ENCODE measurements around the gene NAPB.
A peak's percentile ranks its signal among the peaks of the same experiment; 100 is the strongest.
"Not testable (repeated sequence)": the region's sequence is repeated elsewhere in the genome, so short reads cannot be mapped to it uniquely, and the experiment has no call there.

Gene NAPB

DNA sequence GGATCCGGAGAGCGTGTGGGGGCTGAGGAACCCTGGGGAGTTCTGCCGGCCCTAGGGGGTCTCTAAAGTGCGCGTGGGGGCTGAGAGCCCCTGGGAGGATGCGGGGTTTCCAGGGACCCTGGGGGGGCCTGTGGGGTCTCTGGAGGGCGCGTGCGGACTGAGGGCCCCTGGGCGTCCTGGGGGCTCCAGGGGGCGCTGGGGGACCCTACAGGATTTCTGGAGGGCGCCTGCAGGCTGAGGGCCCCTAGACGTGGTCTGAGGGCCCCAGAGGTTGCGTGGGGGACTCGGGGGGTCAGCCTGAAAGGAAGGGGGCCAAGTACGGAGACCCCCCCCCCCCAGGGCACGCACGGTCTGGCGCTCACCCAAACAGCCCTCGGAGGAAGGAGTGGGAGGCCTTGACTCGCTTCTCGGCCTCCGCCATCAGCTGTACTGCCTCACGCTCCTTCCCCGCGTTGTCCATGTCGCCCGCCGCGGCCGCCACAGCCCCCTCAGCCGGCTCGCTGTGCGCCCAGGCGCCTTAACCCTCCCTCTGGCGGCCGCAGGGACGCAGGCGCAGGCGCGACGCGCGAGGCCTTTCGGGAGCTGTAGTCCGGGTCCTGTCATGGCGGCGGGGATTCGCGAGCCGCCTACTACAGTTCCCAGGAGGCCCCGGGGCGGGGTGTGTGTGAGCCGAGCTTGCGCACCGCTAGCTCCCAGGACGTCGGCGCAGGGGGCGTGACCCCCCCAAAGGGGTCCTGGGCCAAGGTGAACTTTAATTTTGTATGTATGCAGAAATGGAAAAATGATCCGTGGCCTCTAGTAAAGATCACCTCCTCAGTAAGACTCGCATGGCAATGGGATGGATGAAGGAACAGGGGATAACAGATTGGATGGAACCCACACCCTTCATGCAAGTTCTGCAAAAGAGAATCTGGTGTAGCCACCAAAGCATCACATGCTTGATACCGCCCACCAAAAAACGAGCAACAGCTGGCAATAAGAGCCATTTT, at the start of gene NAPB:
NAPB (minus strand) TSS at position 546 of the 989 bp plus-strand sequence; CDS start at position 460, 86 bp downstream.
- peak; percentile 89 for DNase-seq

DNA sequence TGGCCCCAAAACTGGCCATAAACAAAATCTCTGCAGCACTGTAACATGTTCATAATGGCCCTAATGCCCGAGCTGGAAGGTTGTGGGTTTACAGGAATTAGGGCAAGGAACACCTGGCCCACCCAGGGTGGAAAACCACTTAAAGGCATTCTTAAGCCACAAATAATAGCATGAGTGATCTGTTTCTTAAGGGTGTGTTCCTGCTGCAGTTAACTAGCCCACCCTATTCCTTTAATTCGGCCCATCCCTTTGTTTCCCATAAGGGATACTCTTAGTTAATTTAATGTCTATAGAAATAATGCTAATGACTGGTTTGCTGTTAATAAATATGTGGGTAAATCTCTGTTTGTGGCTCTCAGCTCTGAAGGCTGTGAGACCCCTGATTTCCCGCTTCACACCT, 45.7 kb upstream of the NAPB start:
- not testable (repeated sequence) for DNase-seq

DNA sequence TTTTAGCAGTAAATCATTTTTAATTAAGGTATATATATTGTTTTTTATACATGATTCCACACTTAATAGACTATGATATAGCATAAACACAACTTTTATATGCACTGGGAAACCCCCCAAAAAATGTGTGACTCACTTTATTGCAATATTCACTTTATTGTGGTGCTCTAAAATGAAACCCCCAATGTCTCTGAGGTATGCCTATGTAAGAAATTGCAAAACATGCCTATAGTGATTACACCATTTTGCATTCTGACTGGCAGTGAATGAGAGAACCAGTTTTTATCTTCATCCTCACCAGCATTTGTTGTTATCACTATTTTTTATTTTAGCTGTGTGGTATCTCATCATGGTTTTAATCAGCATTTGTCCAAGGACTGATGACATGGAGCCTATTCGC, 39.9 kb upstream of the NAPB start:
- DNase-seq: peak; percentile 41

DNA sequence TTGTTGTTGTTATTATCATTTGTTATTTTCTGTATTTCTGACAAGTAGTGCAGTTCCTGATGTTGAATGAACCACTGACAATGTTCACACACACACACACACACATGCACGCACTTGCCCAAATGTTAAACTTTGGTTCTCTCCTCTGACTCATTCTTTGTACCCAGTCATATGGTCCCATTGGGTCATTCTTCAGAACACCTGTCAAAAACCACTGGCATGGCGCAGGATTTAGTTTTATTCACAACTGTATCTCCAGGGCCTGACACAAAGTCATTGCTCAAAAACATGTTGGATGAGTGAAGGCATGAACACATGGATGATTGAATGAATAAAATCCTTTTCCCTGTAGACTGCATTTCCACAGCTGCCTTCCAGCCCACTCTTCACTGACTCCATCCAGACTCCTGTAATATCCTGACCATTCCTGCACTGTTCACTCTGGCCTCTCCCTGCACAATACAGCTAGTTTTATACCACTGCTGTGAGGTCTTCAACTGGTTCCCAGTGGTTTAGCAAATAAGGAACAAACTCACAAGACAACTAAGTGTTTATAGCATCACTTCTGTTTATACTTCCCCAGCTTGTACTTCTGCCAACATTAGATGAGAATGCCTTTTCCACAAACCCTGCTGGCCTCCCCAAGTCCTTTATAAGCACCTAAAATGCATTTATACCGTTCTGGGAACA, 38.3 kb upstream of the NAPB start:
- DNase-seq: no peak

DNA sequence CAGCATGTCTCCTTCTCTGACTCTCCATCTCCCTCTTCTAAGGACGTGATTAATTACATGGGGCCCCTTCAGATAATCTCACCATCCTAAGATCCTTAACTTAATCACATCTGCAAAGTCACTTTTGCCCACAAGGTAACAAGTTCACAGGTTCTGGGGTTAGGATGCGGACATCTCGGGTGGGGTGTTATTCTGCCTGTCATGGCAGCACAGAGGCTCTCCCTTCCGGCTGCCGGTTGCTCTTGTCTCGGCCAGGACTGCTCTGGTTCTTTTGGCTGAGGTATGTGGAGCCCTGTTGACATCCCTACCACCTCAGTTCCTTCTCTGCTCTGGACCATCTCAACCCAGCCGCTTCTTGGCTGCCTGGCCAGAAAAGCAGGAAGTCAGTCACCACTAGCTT, 35.6 kb upstream of the NAPB start:
- DNase-seq: no peak

DNA sequence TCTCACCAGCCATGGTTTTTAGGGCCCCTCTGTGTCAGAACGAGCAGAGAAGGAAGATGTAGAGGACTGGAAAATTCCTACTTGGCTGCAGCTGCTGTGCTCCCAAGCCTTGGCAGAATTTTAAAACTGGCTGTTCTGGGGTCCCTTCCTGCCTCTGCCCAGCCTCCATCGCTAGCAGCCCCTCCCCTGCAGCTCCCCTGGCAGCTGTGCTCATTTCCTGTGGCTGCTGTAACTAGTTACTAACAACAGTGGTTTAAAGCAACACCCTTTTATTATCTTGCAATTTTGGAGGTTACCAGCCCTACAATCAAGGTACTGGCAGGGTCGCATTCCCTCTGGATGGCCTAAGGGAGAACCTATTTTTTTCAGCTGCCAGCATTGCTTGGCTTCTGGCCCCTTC, 35.1 kb upstream of the NAPB start:
- DNase-seq: no peak

DNA sequence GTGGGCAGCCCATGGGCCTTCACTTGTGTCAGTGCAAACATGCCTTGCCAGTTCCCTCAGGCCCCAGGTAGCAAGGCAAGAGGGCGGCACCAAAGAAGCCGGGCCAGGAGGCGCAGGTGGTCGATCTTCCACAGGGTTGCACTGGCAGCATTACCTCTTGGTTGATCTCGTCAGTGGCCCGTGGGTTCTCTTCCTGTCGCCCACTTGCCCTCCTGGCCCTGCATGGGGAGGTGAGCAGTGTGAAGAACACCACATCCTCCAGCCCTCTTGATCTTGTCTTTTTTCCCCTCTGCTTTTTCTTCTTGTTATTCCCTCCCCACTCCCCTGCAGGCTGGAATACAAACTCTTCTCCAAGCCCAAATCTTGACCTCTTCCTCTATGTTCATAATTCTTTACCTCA, 34.4 kb upstream of the NAPB start:
- DNase-seq: no peak

DNA sequence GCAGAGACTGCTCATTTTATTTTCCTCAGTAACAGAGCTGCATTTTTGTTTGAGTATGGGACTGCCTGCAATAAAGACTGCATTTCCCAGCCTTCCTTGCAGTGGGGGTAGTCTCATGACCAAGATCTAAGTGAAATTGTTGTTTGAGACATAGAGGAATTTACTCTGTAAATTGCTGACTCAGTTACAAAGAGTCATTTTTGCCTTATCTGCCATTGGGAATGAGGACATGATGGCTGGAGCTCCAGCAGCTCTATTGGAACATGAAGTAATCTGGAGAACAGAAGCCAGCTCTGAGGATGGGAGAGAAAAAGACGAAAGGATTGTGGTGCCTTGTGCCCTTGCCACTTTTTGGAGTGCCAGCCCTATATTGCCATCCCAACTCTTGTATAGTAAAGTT, 33.5 kb upstream of the NAPB start:
- DNase-seq: no peak

DNA sequence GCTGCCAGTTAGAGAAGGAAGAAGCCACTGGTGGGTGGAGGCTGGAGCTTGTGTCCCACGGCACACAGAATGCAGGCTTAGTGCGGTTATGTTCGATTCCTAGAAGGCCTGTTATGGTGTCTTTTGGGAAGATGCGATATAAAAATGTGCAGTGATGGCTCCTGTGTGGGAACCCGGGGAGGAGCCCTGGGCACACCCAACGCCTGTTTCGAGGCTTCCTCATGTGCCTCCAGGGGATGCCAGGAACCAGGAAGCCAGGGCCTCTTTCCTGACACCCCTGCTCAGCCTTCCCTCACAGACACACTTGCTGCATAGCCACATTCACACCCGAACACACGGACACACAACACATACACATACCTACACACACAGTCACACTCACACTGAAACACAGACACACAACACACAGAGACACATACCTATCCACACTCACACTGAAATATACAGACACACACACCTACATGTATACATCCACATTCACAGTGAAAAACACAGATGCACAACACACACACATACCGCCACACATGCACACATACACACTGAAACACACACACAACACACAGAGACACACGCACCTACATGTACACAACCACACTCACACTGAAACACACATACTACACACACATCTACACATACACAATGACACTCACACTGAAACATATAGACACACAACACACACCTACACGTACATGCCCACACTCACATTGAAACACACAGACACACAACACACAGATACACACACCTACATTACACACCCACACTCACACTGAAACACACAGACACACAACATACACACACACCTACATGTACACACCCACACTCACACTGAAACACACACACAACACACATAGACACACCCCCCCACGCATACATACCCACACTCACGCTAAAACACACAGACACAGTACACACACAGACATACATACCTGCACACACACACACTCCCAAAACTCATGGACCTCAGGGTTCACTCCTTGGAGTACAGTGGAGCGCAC, 32.6 kb upstream of the NAPB start:
- no peak for DNase-seq

DNA sequence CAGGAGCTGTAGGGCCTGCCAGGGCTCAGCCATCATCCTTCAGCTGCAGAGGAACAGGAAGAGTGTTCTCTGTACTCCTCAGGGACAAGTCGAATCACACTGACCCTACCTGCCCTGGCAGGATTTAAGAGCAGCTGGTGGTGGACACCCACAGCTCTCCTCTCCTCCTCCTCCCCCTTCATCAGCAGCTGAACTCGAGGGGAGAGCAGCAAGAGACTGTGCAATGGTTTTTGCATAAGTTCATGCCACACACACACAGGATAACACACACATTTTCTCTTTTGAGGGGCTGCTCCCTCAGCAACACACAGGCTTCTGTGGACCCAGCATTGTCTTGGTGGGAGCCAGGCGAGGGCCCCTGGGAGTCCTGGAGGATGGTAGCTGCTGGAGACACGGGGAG, 31.5 kb upstream of the NAPB start, which contains the start of gene CST11:
CST11 (minus strand) TSS at position 101 of the 400 bp plus-strand sequence; CDS start at position 36, 65 bp downstream.
- DNase-seq: no peak

DNA sequence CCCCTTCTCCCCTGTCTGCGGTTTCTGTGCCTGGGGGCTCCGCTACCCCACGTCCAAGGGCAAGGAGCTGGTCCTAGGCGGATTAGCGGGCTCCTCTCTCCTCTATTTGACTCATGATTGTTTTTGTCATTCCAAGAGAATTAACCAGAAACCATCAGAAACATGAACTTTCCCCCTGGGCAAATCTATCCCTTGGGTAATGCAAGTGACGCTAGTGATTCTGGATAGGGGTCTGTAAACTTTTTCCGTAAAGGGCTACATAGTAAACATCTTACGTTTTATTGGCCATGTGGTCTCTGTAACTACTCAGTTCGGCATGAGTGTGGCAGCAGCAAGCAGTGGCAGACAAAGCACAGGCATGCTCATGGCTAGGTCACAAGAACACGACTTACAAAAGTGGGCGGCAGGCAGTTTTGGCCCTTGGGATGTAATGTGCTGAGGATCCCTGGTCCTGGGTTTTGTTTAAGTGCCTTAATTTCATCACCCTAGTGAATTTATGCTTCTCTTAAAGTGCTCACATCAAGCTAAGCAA, 30.7 kb upstream of the NAPB start:
- no peak for DNase-seq

DNA sequence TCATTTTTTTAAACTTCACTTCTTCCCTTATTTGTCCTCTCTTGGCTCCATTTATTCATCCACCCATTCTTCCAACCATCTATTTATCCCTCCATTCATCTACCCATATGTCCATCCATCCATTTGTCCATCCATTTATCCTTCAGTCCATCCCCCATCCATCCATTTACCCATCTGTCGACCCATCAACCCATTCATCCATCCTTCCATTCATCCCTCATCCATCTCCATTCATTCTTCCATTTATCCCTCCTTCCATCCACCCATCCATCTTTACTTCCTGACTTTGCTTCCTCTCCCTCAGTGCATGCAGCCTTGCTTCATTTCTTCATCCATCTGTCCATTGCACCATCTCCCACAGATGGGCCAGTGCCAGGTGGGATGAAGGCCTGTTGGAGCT, 29.6 kb upstream of the NAPB start:
- DNase-seq: no peak

DNA sequence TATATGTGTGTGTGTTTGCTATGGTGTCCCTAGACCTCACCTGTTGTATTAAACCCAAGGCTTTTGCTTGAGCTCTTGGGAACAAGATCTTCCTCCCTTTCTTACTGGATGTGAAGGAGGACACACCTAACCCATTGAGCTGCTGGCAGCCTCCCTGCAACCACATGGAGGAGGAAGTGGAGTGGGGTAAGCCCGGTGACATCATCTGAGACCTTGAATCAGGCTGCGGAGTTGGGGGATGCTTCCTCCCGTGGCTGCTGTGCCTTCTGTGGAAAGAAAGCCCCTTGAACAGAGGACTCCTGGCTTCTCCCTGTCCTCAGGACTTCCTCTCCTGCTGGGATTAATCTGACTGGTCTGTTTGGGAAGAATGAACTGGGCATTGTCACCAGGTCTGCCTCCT, 28.1 kb upstream of the NAPB start:
- DNase-seq: peak; percentile 20

DNA sequence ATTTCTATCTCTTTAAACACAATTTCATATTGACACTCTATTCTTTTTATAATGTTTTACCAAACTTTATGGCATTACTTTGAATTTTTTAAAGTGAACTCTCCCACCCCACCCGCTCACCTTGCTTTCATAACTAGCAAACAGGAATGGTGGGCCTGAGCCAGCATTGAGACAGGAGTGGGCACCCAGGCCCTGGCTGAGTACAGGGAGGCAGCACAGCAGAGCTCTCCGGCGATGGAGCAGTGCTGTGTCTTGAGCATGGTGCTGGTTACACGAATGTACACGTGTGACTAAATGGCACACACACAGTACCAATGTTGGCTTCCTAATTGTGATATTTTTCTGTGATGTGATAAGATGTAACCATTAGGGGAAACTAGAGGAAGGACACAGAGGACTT, 26.9 kb upstream of the NAPB start:
- DNase-seq: no peak

DNA sequence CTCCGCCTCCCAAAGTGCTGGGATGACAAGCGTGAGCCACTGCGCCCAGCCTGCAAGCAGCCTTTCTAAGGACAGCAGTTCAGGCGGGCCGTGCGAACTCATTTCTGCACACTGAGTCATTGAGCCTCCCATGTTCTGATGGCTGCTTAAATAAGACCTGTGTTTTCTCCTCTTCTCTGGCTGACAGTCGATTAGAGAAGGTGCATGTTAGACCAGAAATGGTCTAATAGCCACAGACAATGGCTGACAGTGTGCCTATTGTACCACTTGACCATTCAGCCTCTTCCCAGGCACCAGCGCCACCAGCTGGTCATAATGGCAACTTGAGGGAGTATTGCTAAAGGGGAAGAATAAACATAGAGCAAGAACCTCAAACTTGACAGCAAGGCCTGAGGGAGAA, 25.2 kb upstream of the NAPB start:
- peak; percentile 10 for DNase-seq

DNA sequence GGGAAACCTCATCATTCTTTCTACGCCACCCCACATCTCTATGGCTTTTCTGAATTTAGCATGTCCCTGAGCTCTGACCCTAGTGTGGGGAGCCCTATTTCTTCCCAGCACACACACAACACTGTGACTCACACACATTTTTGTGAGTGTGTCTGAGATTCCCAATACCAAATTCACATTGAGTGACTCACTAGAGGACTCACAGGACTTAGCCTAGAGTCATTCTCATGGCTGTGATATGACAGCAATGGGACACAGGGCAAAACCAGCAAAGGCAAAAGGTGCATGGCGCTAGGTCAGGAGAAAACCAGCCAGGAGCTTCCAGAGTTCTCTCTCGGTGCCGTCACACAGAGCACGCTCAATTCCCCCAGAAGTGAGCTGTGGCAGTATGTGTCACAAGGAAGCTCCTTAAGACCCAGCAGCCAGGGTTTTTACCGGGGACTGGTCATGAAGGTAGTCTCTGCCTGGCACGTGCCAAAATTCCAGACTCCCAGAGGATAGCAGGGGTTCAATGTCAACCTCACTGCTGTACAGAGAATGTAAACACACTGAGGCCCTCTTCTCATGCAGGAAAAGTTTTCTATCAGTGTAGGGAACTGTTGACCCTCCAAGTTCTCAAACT, 24.4 kb upstream of the NAPB start:
- DNase-seq: peak; percentile 87

DNA sequence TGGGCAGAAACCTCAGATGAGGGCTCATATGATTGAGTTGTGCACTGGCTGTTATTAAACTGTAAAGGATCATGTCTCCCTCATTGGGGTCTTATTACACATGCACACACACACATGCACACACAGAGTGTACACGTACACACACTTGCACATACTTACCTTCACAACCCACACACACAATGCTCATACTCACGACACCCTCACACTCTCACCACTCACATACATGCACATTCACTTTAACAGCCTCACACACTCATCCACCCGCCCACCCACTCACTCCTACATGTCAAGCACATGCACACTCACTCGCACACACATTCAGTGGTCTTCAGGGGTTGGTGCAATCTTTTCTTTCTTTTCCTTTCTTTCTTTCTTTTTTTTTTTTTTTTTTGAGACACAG, 23.6 kb upstream of the NAPB start:
- DNase-seq: no peak

DNA sequence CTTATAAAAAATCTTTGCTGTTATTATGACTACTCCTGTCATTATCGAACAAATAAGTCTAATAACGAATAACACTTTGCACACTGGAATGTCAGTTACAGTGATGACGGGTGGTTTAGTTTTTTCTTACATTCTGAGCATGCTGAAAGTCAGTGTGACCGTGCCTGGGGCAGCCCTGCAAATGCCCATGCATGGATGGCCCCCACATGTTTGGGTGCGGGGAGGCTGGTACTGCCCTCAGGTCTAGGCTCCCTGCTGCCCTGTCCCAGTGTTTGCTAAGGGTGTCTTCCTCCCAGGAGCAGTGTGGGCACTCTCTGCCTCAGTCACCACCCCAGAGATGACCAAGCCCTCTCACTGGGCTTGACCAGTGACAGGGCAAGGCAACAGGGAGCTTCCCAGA, 21.1 kb upstream of the NAPB start:
- DNase-seq: no peak

DNA sequence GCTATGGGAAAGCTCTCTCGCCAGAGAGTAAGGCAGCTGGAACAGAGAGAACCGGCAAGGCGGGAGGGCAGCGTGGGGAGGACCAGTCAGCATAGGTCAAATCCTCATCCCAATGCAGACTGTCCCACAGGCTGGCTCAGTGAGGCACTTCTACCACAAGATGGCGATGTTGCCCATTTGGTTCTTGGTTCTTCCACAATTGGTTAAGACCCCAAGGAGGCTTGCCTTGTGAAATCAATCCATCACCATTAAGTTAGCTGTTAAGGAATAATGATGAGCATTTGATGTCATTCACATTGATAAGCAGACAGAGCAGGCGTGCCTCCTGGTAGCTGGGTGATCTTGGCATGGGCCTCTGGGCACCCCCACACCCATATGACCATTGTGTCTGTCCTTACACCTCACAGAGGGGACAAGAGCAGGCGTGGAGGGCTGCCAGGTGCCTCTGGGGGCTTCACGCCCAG, 20.6 kb upstream of the NAPB start:
- DNase-seq: peak; percentile 68

DNA sequence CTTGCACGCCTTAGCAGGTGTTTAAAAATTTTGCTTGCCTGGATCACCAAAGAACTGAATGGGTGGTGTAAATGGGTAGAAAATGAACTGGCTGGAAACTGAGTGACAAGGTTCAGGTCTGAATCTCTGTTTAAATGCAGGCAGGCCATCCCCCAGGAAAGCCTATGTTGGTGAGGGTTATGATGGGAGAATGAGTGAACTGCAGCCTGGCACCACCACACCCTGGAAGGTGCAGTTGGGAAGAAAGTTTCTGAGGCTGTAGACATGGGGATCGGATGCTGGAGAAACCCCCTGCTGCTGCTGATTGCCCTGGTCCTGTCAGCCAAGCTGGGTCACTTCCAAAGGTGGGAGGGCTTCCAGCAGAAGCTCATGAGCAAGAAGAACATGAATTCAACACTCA, 18.7 kb upstream of the NAPB start:
- DNase-seq: no peak

DNA sequence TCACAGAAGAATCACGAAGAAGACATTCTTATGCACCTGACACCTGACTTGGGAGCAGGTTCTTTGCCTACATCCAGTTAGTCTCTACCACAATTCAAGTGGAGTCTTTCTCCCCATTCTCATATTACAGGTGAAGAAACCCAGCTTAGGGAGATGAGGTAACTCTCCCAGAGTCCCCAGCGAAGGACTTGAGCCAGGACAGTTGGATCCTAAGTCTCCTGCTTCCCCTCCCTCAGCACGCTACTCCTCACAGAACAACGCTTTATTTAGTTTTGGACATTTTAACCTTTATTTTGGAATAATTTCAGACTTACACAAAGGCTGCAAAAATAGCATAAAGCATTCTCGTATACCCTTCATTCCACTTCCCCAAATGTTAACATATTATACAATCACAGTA, 17.4 kb upstream of the NAPB start:
- no peak for DNase-seq
